ENCODE data around the gene CAMK2G.

- TF ChIP-seq EZH2 (IDR thresholded peaks at IDR 0.05; ENCODE audit: borderline replicate concordance, low read depth, low read length, severe bottlenecking) (no peak), CTCF (IDR thresholded peaks at IDR 0.05; ENCODE audit: borderline replicate concordance, extremely low read depth, low read length, poor library complexity, severe bottlenecking) (no peak)
These were observed 93.4 kb downstream of the CAMK2G start for GRCh38 chr10:73780966-73781365.
